NCI-H1694 treated with DMSO at 0.1 percent for 48 hours (cell line): Measurements from ENCODE around the gene RBMS1.
"Not testable (repeated sequence)": the region's sequence is repeated elsewhere in the genome, so short reads cannot be mapped to it uniquely, and the experiment has no call there.

ENCODE experiments used
- DNase-seq: peaks from one replicate; lab custom pipeline; 2025; lab: John Stamatoyannopoulos, UW

Gene RBMS1

GRCh38 chr2:160501370-160501769, 7.8 kb upstream of the RBMS1 start:
- DNase-seq, result no peak

- no peak for DNase-seq
Measured at GRCh38 chr2:160499865-160500264, 6.3 kb upstream of the RBMS1 start.

GRCh38 chr2:160498137-160498536, 4.5 kb upstream of the RBMS1 start:
- no peak for DNase-seq

DNA sequence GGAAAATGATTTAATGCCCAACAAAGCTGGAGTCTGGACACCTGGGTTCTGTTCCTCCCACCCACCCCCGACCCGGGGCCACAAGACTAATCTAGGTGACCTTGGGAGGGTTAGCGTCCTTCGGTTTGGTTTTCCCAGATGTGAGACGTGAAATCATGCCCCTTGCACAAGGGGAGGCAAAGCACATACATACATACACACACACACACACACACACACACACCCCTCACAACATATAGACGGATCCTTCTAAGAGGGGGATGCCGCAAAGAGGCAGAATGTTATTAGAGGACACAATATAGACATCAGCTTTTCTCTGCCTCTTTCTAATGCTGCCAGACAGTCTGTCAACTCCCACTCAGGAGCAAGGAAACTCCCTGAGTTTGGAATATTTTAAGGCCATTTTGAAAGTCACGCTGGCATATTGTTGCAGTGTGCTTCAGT, 616 bp upstream of the RBMS1 start:
- no peak for DNase-seq

GRCh38 chr2:160492401-160493226, 993 bp downstream of the RBMS1 start:
- DNase-seq, result no peak

- DNase-seq, result no peak
Measured at GRCh38 chr2:160491911-160492371, 1.7 kb downstream of the RBMS1 start.

DNA sequence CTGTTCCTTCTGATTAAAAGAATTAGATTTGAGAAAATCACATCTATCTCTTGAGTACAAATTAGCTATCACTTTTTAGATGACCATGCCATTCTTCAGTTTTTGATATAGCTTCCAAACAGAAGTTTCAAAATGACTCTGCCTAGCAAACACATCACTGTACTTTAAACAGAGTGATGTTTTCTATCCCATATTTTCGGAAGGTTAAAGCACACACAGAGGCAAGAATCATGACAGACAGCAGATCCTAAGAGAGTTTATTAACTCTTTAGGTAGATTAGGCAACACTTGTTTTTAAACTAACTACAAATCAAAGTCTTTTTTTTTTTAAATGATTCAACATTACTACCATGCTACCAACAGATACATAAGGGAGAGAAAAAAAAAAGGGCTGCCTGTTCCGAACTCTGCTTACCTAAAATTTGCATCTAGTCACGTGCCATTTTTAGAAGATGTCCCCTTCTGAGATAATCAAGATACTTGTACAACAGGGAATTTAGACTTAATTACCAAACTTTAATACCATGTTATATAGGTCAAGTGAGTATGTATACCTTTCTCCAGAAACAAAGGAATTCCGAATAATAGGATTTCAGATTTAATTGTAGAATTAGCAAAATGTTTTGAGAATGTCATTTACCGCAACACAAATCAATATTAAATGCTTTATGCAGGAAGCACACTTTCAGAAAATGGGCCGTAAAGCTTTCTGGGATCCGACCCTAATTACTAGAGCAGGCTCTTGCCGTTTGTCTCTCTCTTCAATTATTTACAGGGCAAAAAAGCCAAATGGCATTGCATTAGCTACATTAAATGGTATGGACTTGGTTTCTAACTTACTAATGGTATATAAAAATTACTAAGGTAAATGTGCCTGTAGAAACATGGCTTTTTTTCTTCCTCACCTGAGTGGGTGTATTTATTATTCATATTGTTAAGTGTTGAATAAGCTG, 2.6 kb downstream of the RBMS1 start:
- DNase-seq, result no peak

- no peak for DNase-seq
Measured at GRCh38 chr2:160489111-160489510, 4.5 kb downstream of the RBMS1 start.

DNA sequence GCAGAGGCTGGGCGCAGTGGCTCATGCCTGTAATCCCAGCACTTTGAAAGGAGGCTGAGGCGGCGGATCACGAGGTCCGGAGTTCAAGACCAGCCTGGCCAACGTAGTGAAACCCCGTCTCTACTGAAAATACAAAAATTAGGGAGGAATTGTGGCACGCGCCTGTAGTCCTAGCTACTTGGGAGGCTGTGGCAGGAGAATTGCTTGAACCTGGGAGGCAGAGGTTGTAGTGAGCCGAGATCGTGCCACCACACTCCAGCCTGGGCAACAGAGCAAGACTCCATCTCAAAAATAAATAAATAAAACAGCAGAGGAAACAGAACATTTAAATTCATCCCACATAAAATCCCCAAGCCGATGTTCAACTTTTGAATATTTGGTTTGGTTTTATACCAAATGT, 5.3 kb downstream of the RBMS1 start:
- not testable (repeated sequence) for DNase-seq

- no peak for DNase-seq
Measured at GRCh38 chr2:160486341-160486740, 7.3 kb downstream of the RBMS1 start.

DNA sequence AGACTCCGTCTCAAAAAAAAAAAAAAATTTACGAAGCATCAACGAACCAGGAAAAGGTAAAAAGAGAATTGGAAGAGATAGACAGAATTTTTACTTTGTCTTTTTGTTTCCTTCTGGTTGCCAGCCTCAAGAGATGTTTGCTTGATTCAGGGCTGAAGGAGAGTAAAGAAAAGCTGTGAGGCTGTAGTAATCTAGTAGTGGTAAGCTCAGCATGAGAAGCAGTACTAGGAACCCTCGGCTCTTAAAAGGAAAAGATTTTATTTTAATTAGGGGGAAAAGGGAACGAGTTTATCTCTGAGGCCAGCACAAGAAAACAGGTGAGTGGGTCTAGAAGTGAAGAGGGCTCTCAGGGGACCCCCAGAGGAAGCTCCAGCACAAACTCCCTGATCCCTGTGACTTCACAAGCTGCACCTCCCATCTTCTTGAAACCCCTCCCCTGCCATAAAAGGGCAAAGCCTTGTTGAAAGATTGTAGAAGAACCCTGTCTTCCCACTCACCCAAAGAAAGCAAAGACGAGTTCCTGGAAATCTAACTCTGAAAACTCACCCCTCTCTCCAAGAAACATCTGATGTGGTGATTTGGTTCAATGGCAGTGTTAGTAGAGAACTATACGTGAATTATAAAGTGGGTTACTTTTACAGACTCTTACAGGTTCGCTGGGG, 8.6 kb downstream of the RBMS1 start:
- no peak for DNase-seq

GRCh38 chr2:160482673-160483072, 10.9 kb downstream of the RBMS1 start:
- DNase-seq, result no peak

- DNase-seq, result no peak
Measured at GRCh38 chr2:160479269-160479668, 14.3 kb downstream of the RBMS1 start.

DNA sequence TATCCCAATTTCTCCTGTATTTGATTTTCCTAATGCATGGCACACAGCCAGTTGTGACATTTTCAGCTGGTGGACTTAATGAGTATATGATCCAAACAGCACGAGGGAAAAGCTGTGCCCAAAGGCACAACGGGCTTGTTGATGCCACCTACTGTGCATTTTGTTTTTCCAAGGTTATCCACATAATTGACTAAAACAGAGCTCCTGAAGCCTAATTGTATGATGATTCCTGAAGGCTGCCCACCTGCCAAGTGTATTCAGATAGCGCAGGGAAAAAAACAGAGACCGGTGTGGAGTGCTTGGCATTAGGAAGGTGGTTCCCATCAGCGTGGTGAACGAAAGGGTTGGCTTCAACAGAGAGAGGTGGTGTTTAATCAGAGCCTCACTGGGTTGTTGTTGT, 14.9 kb downstream of the RBMS1 start:
- no peak for DNase-seq

DNA sequence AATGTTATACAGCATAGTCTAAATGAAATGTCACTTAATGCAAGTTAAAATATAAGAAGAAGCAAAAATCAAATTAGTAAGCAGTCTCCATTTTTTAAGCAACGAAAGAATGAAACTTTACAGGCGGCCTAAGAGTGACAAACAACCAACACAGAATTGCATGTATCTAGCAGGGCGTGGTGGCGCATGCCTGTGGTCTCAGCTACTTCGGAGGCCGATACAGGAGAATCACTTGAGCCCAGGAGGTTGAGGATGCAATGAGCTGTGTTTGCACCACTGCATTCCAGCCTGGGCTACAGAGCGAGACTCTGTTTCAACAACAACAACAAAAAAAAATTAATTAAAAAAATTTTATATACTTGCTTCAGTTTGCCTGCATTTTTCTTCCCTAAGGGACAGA, 16.6 kb downstream of the RBMS1 start:
- no peak for DNase-seq

GRCh38 chr2:160474891-160475787, 18.5 kb downstream of the RBMS1 start:
- DNase-seq, result no peak

- DNase-seq, result no peak
Measured at GRCh38 chr2:160474319-160474645, 19.3 kb downstream of the RBMS1 start.

GRCh38 chr2:160473468-160474318, 19.9 kb downstream of the RBMS1 start:
- DNase-seq, result no peak

DNA sequence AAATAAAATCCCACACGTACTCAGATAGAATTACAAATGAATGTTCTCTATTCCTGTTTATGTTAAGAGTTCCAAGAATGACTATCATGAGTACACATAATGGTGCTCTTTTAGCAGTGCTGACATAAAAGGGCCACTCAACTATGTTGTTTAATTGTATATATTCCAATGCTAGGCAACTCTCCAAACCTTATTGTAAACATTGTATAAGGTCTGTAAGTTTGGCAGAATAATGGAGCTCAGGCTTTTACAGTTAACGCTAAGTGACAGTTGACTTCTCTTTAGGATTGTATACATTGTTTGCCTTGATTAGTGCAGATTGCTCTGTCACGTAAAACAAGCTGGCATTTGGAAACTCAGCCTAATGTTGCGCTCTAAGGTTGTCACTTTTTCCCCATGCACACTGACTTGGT, 20.8 kb downstream of the RBMS1 start:
- DNase-seq, result no peak

DNA sequence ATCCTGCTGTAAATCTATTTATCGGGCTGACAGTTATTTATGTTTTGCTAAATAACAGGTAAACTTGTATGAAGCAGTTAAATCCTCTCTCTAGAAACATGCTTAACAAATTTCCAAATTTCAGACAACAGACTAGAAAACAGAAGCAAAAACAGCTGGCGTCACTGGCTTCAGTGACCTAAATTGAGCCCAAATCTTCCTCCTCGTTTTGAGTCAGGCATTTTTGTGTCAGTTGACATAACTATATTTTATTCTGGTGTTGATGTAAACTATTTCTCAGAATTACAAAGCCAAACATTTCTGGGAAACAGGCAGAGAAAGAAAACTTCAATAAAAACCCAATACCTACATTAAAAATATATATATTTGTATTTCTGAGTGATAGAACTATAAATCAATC, 21.7 kb downstream of the RBMS1 start:
- DNase-seq, result no peak
